Measurements from ENCODE around the gene C6orf15.

DNA sequence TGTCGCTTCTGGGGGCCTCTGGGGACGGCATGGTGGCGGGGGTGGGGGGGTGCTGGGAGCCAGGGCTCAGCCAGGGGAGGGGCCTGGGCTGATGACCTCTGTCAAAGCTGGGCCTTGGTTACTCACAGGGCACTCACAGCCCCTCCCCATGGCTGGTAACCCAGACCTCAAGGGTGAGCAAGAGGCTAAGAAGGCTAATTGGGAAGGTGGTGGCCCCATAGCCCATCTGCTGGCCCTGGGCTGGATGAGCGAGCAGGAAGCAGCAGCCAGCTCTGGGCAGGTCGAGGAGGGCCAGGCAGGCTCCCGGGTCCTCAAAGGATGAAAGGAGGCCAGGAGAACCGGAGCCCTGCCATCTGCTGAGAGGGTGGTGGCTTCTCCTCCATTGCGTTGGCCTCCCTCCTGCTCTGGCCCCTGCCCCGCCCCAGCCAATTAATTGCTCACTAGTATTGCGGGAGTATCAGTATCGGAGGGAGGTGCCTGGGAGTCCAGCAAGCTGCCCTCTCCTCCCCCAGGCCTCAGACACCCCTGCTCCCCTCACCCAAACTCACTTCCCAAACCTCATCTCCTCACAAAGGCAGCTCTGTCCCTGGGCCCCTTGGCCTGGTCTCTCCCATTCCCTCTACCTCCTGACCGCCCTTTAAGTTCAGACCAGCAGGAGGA lies 8.9 kb upstream of the C6orf15 start:
- TF ChIP-seq POLR2A (IDR thresholded peaks at IDR 0.05): no peak
- TF ChIP-seq, protein P1, sequence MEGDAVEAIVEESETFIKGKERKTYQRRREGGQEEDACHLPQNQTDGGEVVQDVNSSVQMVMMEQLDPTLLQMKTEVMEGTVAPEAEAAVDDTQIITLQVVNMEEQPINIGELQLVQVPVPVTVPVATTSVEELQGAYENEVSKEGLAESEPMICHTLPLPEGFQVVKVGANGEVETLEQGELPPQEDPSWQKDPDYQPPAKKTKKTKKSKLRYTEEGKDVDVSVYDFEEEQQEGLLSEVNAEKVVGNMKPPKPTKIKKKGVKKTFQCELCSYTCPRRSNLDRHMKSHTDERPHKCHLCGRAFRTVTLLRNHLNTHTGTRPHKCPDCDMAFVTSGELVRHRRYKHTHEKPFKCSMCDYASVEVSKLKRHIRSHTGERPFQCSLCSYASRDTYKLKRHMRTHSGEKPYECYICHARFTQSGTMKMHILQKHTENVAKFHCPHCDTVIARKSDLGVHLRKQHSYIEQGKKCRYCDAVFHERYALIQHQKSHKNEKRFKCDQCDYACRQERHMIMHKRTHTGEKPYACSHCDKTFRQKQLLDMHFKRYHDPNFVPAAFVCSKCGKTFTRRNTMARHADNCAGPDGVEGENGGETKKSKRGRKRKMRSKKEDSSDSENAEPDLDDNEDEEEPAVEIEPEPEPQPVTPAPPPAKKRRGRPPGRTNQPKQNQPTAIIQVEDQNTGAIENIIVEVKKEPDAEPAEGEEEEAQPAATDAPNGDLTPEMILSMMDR (IDR thresholded peaks at IDR 0.05): no peak

Data from prostate gland (tissue), 2 donors.